Measurements from ENCODE around the gene GPR39. TPM values are rescaled to one million over a fixed set of nuclear protein-coding genes. Genes with fewer than 3 reads are reported as not detected.
A peak's percentile ranks its signal among the peaks of the same experiment; 100 is the strongest.

The GPR39 gene
- polyA plus RNA-seq, 4 donors, result 3.8 to 12.6 (median 5.3) TPM

DNA sequence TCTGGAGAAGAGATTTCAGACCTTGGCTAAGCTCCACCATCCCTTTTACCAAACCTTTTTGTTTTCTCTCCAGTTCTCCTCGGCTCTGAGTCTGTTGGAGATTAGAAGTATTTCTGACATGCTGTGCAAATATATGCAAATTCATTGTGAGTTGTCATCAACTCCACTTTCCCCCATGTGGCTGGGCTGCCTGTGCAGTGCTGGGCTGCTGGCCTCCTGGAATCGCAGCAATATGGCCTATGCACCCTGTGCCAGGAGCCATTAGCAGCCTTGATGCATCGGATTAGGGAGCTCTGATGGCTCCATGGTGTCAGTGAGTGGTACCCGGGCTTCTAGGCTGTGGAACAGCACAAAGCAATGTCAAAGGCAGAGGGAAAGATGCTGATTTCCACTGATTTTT lies 80.0 kb downstream of the GPR39 start:
- Histone ChIP-seq H3K27me3 (ENCODE audit: control insufficient read depth in 3 of 3, insufficient read depth in 3 of 3, low read length in 3 of 3) (no peaks in the 10 kb centered on the region), H3K9me3 (ENCODE audit: control insufficient read depth in 2 of 2, insufficient read depth in 1 of 2, low read depth in 1 of 2, low read length in 1 of 2) (peaks cover 0 to 3% of the 10 kb centered on the region in 2 donors), H3K27ac (ENCODE audit: low read depth in 1 of 3, low read length in 2 of 3) (no peak overlapping the region), H3K36me3 (ENCODE audit: control insufficient read depth in 3 of 3, insufficient read depth in 2 of 3, low read depth in 1 of 3, low read length in 3 of 3) (no peaks in the 10 kb centered on the region), H3K4me1 (ENCODE audit: control insufficient read depth in 3 of 3, insufficient read depth in 2 of 3, low read depth in 1 of 3, low read length in 2 of 3) (no peaks in the 10 kb centered on the region), H3K4me3 (ENCODE audit: low read depth in 1 of 3, low read length in 3 of 3) (no peak overlapping the region)
- WGBS, 3 donors, result 74 to 87% (median 83%) methylated on average over 4 of the region's 4 CpGs
- FAIRE-seq (no peak), DNase-seq (no peak)

DNA sequence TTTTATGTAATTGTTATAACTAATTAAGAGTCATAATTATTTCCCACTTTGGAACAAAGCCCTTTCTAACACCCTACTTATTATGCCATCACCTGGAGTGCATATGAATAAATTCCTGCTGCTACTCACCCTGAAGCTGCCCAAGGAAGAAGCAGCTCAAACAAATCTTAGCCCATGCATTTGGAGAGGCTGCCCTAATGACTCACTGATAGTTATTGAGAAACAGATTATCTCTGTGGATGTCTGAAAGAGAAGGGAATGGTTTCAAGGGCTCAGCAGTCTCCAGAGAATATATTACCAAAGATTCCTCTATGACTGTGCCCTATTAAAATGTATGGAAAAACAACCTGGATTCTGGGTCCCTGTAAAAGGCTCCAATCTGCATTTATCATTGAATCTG lies 81.0 kb downstream of the GPR39 start:
- Histone ChIP-seq H3K4me1 (ENCODE audit: control insufficient read depth in 3 of 3, insufficient read depth in 2 of 3, low read depth in 1 of 3, low read length in 2 of 3) (no peaks in the 10 kb centered on the region), H3K27me3 (ENCODE audit: control insufficient read depth in 3 of 3, insufficient read depth in 3 of 3, low read length in 3 of 3) (no peaks in the 10 kb centered on the region), H3K9me3 (ENCODE audit: control insufficient read depth in 2 of 2, insufficient read depth in 1 of 2, low read depth in 1 of 2, low read length in 1 of 2) (peaks cover 0 to 3% of the 10 kb centered on the region in 2 donors), H3K4me3 (ENCODE audit: low read depth in 1 of 3, low read length in 3 of 3) (no peak overlapping the region), H3K36me3 (ENCODE audit: control insufficient read depth in 3 of 3, insufficient read depth in 2 of 3, low read depth in 1 of 3, low read length in 3 of 3) (no peaks in the 10 kb centered on the region), H3K27ac (ENCODE audit: low read depth in 1 of 3, low read length in 2 of 3) (no peak overlapping the region)
- no peak for FAIRE-seq
- no peak for DNase-seq

DNA sequence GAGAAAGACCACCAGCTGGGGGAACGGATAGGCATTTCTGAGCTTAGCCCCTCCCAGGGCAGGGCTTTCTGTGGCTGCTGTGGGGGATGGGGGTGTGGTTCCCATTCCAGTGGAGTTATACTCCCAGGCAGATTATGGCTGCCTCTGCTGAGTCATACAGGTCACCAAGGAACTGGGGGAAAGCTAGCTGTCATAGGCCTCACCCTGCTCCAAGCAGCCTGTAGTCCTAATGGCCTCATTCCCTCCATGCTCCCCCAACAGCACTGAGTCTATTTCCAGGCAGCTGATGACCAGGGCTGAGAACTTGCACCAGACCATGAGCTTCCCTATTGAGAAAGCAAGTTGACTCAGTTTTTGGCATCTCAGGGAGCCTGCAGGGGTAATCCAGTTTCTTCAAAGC lies 87.1 kb downstream of the GPR39 start:
- no peak overlapping the region for H3K4me3 ChIP-seq (ENCODE audit: low read depth in 1 of 3, low read length in 3 of 3)
- 76 to 83% (median 80%) methylated on average over 1 of the region's 1 CpG for WGBS, 3 donors
- no peaks in the 10 kb centered on the region for H3K36me3 ChIP-seq (ENCODE audit: control insufficient read depth in 3 of 3, insufficient read depth in 2 of 3, low read depth in 1 of 3, low read length in 3 of 3)
- H3K27me3 ChIP-seq (ENCODE audit: control insufficient read depth in 3 of 3, insufficient read depth in 3 of 3, low read length in 3 of 3), result no peaks in the 10 kb centered on the region
- FAIRE-seq (no peak), DNase-seq (no peak)
- H3K27ac ChIP-seq (ENCODE audit: low read depth in 1 of 3, low read length in 2 of 3), result no peak overlapping the region
- peaks cover 0 to 31% of the 10 kb centered on the region in 2 donors for H3K9me3 ChIP-seq (ENCODE audit: control insufficient read depth in 2 of 2, insufficient read depth in 1 of 2, low read depth in 1 of 2, low read length in 1 of 2)
- H3K4me1 ChIP-seq (ENCODE audit: control insufficient read depth in 3 of 3, insufficient read depth in 2 of 3, low read depth in 1 of 3, low read length in 2 of 3), result no peaks in the 10 kb centered on the region

DNA sequence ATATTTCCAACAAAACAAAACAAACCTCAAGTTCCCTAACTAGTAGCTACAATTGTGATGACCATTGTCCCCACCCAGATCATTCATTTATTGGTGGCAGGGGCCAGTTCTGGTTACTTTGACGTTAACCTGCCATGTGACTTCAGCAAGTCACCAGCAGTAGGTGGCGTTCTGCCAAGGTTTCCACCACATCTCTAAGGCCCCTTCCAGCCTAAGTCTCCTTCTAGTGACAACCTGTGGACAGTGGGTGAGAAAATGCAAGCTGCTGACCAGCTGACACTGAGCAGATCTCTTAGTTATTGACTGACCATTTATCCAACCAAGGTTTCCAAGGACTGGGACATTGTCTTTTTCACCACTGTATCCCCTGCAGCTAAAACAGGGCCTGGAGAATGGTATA lies 98.4 kb downstream of the GPR39 start:
- H3K9me3 ChIP-seq (ENCODE audit: control insufficient read depth in 2 of 2, insufficient read depth in 1 of 2, low read depth in 1 of 2, low read length in 1 of 2), result peaks cover 0 to 5% of the 10 kb centered on the region in 2 donors
- peak in 1 of 2 donors; percentile 21 for DNase-seq
- no peaks in the 10 kb centered on the region for H3K27me3 ChIP-seq (ENCODE audit: control insufficient read depth in 3 of 3, insufficient read depth in 3 of 3, low read length in 3 of 3)
- H3K4me3 ChIP-seq (ENCODE audit: low read depth in 1 of 3, low read length in 3 of 3), result no peak overlapping the region
- WGBS, 3 donors, result 45 to 63% (median 48%) methylated on average over 2 of the region's 2 CpGs
- H3K36me3 ChIP-seq (ENCODE audit: control insufficient read depth in 3 of 3, insufficient read depth in 2 of 3, low read depth in 1 of 3, low read length in 3 of 3), result no peaks in the 10 kb centered on the region
- FAIRE-seq, result no peak
- no peaks in the 10 kb centered on the region for H3K4me1 ChIP-seq (ENCODE audit: control insufficient read depth in 3 of 3, insufficient read depth in 2 of 3, low read depth in 1 of 3, low read length in 2 of 3)
- H3K27ac ChIP-seq (ENCODE audit: low read depth in 1 of 3, low read length in 2 of 3), result no peak overlapping the region

DNA sequence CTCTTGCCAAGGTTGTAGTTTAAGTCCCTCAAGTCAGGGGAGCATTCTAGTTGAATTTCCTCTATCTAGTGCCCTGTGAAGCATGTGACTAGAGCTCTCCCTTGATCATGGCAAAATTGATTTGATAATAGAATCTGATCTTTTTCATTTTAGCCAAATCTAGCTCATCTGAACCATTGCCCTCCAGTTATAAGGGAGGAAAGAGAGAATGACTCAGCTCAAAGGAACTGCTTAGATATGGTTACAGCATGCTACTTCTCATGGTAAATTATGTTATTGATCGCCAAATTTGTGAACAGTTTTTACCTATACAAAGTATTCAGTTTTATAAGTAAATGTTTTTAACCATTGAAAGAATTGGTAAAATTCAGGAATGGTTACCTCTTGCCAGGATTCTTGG lies 100.8 kb downstream of the GPR39 start:
- no peak for FAIRE-seq

DNA sequence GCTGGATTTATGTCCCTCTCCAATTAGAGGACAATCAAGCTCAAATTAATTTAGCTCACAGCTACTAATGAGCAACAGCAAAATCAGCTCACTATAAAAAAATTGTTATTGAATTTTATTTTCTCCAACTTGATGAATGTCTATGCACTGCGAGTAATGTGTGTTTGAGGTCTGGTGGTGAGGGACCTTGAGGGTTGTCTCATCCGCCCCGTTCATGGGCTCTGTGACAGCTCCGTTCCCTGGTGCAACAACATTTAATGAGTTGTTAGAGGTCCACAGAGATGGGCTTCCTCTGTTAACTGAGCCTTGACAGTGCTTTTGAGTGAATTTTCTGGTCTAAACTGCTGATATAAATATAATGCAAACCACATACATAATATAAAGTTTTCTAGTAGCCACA lies 101.7 kb downstream of the GPR39 start:
- Histone ChIP-seq H3K4me1 (ENCODE audit: control insufficient read depth in 3 of 3, insufficient read depth in 2 of 3, low read depth in 1 of 3, low read length in 2 of 3) (no peaks in the 10 kb centered on the region), H3K36me3 (ENCODE audit: control insufficient read depth in 3 of 3, insufficient read depth in 2 of 3, low read depth in 1 of 3, low read length in 3 of 3) (no peaks in the 10 kb centered on the region), H3K4me3 (ENCODE audit: low read depth in 1 of 3, low read length in 3 of 3) (no peak overlapping the region), H3K27ac (ENCODE audit: low read depth in 1 of 3, low read length in 2 of 3) (no peak overlapping the region), H3K9me3 (ENCODE audit: control insufficient read depth in 2 of 2, insufficient read depth in 1 of 2, low read depth in 1 of 2, low read length in 1 of 2) (no peaks in the 10 kb centered on the region), H3K27me3 (ENCODE audit: control insufficient read depth in 3 of 3, insufficient read depth in 3 of 3, low read length in 3 of 3) (no peaks in the 10 kb centered on the region)
- no peak for DNase-seq
- FAIRE-seq, result no peak
- WGBS, 3 donors, result 81 to 82% (median 81%) methylated on average over 4 of the region's 4 CpGs

More for the DNA sequence above, 100.8 kb downstream of the GPR39 start:
- H3K27me3 ChIP-seq (ENCODE audit: control insufficient read depth in 3 of 3, insufficient read depth in 3 of 3, low read length in 3 of 3), result no peaks in the 10 kb centered on the region
- H3K9me3 ChIP-seq (ENCODE audit: control insufficient read depth in 2 of 2, insufficient read depth in 1 of 2, low read depth in 1 of 2, low read length in 1 of 2), result no peaks in the 10 kb centered on the region
- WGBS, 3 donors, result 86 to 100% (median 91%) methylated on average over 1 of the region's 1 CpG
- no peak overlapping the region for H3K4me3 ChIP-seq (ENCODE audit: low read depth in 1 of 3, low read length in 3 of 3)
- no peaks in the 10 kb centered on the region for H3K36me3 ChIP-seq (ENCODE audit: control insufficient read depth in 3 of 3, insufficient read depth in 2 of 3, low read depth in 1 of 3, low read length in 3 of 3)
- no peaks in the 10 kb centered on the region for H3K4me1 ChIP-seq (ENCODE audit: control insufficient read depth in 3 of 3, insufficient read depth in 2 of 3, low read depth in 1 of 3, low read length in 2 of 3)
- no peak overlapping the region for H3K27ac ChIP-seq (ENCODE audit: low read depth in 1 of 3, low read length in 2 of 3)
- DNase-seq, result no peak

DNA sequence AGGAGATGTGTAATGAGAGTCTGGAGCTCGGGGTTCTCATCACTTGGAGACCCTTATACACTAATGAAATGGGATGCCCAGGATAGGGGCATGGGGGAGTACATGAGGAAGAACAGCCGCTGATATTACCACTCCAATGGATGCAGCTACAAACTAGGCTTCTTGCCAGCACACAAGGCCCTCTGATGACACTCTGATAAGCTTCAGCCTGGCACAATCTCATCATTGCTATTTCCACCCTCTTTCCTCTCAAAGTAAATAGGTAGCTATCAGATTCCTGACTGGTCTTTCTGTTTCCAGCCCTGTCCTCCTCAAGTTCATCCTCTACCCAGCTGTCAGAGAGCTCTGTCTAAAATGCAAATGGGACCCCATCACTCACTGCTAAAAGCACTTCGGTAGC lies 103.0 kb downstream of the GPR39 start:
- Histone ChIP-seq H3K4me3 (ENCODE audit: low read depth in 1 of 3, low read length in 3 of 3) (no peak overlapping the region), H3K4me1 (ENCODE audit: control insufficient read depth in 3 of 3, insufficient read depth in 2 of 3, low read depth in 1 of 3, low read length in 2 of 3) (no peaks in the 10 kb centered on the region), H3K27ac (ENCODE audit: low read depth in 1 of 3, low read length in 2 of 3) (no peak overlapping the region), H3K9me3 (ENCODE audit: control insufficient read depth in 2 of 2, insufficient read depth in 1 of 2, low read depth in 1 of 2, low read length in 1 of 2) (no peaks in the 10 kb centered on the region), H3K27me3 (ENCODE audit: control insufficient read depth in 3 of 3, insufficient read depth in 3 of 3, low read length in 3 of 3) (no peaks in the 10 kb centered on the region), H3K36me3 (ENCODE audit: control insufficient read depth in 3 of 3, insufficient read depth in 2 of 3, low read depth in 1 of 3, low read length in 3 of 3) (peaks cover 0 to 2% (median 0%) of the 10 kb centered on the region in 3 donors)
- FAIRE-seq (no peak), DNase-seq (no peak)
- WGBS, 3 donors, result 53 to 84% (median 77%) methylated on average over 3 of the region's 3 CpGs

DNA sequence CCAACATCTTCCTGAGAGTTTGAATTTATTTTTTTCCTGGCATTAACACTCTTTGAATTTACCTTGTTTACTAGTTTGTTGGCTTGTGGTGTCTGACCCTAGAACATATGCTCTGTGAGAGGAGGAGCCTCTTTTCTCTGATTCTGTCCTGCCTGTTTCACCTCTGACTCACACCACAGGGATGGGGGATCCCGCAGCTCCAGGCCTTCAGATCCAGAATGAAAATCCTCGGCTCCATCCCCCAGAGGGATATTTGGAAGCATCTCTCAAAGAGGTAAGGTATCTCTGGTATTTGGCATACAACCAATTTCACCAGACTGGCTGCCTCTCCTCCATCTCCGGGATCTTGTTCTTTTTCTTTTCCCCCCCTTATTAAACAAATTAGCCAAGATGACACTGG lies 104.7 kb downstream of the GPR39 start:
- Histone ChIP-seq H3K4me3 (ENCODE audit: low read depth in 1 of 3, low read length in 3 of 3) (no peak overlapping the region), H3K36me3 (ENCODE audit: control insufficient read depth in 3 of 3, insufficient read depth in 2 of 3, low read depth in 1 of 3, low read length in 3 of 3) (peaks cover 0 to 6% (median 0%) of the 10 kb centered on the region in 3 donors), H3K27ac (ENCODE audit: low read depth in 1 of 3, low read length in 2 of 3) (no peak overlapping the region), H3K9me3 (ENCODE audit: control insufficient read depth in 2 of 2, insufficient read depth in 1 of 2, low read depth in 1 of 2, low read length in 1 of 2) (peaks cover 0 to 8% of the 10 kb centered on the region in 2 donors), H3K27me3 (ENCODE audit: control insufficient read depth in 3 of 3, insufficient read depth in 3 of 3, low read length in 3 of 3) (no peaks in the 10 kb centered on the region), H3K4me1 (ENCODE audit: control insufficient read depth in 3 of 3, insufficient read depth in 2 of 3, low read depth in 1 of 3, low read length in 2 of 3) (no peaks in the 10 kb centered on the region)
- WGBS, 3 donors, result 66 to 85% (median 83%) methylated on average over 3 of the region's 3 CpGs
- DNase-seq (no peak), FAIRE-seq (no peak)

DNA sequence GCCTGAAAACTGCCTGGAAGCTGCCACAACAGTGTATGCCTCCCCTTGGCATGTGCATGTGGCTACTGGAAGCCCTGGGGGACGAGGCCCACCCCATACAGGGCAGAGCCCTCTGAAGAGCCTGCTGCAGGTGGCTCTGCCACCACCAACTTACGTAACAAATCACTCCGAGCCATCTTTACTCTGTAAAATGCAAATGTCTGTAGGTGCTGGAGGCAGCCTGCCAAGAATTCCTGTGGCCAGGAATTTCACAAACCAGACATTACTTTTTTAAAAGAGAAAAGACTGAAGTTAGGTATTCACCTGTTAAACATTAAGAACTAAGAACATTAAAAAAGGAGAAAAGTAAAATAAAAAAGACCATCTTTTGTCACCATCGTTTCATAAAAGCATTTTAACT lies 106.3 kb downstream of the GPR39 start:
- Histone ChIP-seq H3K27ac (ENCODE audit: low read depth in 1 of 3, low read length in 2 of 3) (no peak overlapping the region), H3K4me3 (ENCODE audit: low read depth in 1 of 3, low read length in 3 of 3) (no peak overlapping the region), H3K36me3 (ENCODE audit: control insufficient read depth in 3 of 3, insufficient read depth in 2 of 3, low read depth in 1 of 3, low read length in 3 of 3) (peaks cover 0 to 6% (median 0%) of the 10 kb centered on the region in 3 donors), H3K4me1 (ENCODE audit: control insufficient read depth in 3 of 3, insufficient read depth in 2 of 3, low read depth in 1 of 3, low read length in 2 of 3) (no peaks in the 10 kb centered on the region), H3K27me3 (ENCODE audit: control insufficient read depth in 3 of 3, insufficient read depth in 3 of 3, low read length in 3 of 3) (no peaks in the 10 kb centered on the region), H3K9me3 (ENCODE audit: control insufficient read depth in 2 of 2, insufficient read depth in 1 of 2, low read depth in 1 of 2, low read length in 1 of 2) (peaks cover 0 to 10% of the 10 kb centered on the region in 2 donors)
- WGBS, 3 donors, result 63 to 88% (median 78%) methylated on average over 4 of the region's 4 CpGs
- FAIRE-seq, result no peak
- DNase-seq, result no peak
